GM19099 (cell line): ENCODE results near the gene PKD1L1.

Experiments
- POLR2A ChIP-seq: IDR thresholded peaks from 3 replicates; pipeline ENCODE4 v1.6.1; 2011; ENCODE audit warnings: low read depth; ENCODE audit not compliant: insufficient read length; ENCODE audit errors: extremely low read depth

The PKD1L1 gene

DNA sequence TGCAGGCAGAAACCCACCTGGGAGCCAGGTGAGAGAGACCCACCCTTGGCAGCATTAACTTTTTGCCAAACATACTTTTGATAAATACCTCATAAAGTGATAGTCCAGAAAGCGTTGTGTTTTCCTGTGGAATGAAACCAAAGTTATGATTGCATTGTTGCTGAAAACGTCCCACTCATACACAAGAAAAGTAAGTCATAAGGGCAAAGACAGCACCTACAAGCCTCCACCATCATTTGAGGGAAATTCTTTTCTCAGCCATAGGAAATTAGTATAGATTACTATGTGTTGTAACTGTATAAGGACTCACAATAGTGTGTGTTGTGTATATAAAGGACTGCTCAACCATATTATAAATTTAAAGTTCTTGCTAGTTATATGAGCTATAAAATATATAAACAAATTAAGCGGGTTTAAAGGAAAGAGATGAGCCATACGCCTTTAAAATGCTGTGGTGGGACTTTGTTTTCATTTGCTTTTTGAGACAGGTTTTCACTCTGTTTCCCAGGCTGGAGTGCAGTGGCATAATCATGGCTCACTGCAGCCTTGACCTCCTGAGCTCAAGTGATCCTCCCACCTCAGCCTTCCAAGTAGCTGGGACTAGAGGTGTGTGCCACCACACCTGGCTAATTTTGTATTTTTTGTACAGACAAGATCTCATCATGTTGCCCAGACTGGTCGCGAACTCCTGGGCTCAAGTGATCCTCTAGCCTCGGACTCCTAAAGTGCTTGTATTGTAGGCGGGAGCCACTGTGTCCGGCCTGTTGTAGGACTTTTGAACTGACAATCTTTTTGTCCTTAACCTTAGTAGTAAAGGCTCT, 160.8 kb downstream of the PKD1L1 start:
- no peak for TF ChIP-seq POLR2A

DNA sequence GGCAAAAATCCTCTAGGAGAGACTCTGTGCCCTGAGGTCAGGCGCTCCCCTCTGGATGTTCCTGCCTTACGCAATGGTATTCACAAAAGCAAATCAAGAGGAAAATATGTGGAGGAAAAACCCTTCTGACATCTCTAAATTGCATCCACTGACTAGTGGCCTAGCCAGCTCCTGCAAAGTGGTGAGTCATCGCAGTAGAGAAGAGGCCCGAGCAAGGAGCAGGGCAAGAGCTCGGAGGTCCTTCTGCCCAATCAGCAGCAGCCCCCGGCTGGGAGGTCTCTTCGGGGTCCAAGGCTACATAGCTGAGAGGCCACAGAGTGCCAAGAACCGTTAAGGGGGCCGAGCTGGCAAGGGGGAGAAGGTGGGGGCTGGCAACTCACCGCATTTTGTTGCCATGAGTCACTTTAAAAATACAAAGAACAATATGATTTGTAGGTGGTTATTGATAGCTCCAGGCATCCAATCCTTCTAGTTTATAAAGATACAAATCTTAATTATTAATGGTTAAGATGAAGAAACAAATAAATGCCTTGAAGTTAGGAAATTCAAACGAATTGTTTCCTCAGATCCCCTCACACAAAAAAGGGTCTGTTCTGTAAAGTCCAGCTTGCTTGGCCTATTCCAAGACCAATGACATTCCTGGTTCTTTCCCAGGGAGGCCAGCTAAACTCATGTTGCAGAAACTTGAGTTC, 161.6 kb downstream of the PKD1L1 start:
- no peak for TF ChIP-seq POLR2A

DNA sequence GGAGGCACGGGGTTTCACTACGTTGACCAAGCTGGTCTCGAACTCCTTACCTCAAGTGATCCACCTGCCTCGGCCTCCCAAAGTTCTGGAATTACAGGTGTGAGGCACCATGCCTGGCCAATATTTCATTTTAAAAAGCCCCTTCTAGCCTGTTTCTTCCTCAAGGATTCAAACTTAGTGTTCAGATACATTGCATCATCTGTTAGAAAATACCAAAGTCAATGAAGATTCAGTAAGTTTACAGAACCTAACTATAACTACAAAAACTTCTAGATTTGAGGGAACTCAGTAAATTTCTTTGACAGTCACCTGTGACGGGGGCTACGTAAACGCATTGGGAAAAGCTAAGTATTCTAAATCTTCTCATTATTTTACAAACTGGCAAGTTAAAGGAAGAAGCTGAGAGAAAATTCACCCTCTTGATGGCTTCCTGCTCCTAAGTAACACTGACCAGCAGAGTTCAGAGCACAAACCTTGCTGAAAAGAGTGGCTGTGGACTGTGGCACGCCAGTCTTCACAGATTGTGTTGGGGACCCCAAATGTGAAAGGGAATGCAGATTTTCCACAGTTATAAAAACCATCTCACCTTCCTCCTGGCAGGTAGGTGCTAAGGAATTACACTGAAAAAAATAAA, 162.2 kb downstream of the PKD1L1 start:
- TF ChIP-seq POLR2A = no peak

DNA sequence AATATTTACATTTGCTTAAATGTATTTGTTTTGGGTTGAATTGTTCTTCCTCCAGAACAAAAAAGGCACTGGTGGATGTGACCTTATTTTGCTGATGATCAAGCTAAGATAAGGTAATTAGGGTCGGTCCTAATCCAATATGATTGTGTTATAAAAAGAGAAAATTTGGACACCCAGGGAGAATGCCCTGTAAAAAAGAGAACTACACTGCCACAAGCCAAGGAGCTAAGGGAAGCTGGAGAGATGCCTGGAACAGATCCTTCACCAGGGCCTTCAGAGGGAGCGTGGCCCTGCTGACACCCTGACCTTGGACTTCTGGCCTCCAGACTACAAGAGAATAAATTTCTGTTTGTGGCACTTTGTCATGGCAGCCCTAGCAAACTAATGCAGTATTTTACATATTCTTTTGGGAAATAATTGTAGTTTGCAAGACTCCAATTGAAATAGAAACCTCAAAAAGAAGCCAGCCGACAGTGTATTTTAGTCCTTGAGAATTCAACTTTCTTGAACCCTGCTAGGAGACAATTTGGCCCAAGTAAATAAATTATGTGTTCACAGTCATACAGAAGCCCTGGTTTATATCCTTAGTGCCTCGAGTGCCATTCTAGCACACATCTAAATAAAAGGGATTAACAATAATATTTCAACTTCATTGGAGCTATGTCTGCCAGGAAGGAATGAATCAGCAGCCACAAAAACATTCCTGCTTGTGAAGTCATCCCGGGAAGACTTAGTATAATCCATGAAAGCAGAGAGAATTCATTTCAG, 164.6 kb downstream of the PKD1L1 start:
- TF ChIP-seq POLR2A = no peak

DNA sequence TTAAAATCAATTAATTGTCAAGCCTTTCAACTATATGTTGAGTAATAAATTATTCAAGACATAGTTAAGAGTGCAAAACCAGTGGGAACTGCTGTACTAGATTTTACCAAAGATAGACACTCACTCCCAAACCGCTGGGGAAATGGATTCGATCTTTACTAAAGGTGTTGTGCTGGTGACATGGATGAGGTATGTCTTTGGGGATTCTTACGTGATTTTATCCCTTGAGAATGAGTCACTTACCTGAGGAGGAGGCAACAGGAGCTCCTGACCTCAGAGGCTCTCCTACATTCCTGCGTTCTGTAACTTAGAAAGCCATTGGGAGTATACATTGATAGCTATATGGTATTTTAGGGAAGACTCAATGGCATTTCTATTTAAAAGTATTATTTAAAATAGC, 165.5 kb downstream of the PKD1L1 start:
- no peak for TF ChIP-seq POLR2A

DNA sequence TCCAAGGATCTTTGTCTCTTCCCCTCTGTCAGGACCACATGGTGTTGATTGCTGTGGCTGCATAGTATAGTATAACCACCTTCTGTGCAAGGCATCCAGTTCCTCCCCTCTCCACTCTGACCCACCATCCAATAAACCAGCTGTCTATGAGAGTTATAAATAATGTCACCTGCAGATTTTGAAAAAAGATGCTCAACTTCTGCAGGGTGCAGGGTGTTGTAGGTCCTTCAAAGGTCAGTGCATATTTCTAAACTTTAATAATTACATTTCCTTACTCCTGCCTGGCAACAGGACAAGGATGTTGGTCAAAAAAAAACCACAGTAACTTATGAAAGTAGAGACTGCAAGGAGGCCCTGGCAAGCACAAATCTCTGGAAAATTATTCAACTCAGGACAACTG, 166.2 kb downstream of the PKD1L1 start:
- TF ChIP-seq POLR2A = no peak

DNA sequence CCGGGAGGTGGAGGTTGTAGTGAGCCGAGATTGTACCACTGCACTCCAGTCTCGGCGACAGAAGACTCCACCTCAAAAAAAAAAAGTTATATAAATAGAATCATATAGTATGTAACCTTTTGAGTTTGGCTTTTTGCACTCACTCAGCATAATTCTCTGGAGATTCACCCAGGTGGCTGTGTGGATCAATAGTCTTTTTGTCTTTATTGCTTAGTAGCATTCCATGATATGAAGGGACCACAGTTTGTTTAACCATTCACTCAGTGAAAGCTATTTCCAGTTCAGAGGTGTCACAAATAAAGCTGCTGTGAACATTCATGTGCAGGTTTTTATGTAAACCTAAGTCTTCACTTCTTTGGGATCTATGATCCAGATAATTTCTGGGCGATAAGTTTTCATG, 167.7 kb downstream of the PKD1L1 start:
- no peak for TF ChIP-seq POLR2A

DNA sequence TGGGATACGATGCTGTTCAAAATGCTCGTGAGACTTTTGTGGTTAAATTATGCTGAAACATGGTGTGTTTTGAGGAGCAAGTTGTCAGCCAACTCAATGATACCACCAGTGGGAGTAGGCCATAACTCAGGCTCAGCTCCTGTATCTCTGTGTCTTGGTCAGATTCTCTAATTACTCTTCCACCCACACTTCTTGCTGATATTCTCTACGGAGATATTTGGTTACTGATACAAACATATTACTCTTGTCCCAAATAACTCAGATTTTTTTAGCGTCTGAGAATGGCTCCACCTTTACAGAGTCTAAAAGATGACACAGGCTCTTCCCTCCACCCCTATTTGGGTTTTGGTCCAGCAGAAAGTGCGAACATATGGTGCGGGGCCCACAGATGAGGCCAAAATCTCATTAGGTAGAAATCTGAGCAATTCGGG, 168.9 kb downstream of the PKD1L1 start:
- TF ChIP-seq POLR2A = no peak

DNA sequence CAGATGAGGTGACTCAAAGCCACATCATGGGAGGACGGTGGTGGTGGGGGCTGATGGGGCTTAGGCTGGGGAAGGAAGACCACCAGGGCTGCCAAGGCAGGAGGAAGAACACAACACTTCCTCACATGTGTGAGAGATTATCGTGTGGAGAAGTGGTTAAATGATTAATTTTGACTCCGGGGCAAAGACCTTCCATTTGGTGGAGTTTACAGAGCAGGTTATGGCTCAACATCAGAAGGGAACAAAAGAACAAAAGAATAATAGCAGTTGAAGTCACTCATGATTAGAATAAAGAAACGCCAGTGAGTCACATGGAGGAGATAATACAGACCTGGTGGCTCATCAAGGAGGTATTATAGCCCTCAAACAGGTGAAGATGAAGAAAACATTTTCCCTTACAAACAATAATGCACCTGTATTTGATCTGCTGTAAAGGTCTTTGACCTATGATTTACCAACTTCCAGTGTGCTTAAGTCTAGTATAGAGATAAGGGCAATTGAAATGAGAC, 170.1 kb downstream of the PKD1L1 start:
- no peak for TF ChIP-seq POLR2A

DNA sequence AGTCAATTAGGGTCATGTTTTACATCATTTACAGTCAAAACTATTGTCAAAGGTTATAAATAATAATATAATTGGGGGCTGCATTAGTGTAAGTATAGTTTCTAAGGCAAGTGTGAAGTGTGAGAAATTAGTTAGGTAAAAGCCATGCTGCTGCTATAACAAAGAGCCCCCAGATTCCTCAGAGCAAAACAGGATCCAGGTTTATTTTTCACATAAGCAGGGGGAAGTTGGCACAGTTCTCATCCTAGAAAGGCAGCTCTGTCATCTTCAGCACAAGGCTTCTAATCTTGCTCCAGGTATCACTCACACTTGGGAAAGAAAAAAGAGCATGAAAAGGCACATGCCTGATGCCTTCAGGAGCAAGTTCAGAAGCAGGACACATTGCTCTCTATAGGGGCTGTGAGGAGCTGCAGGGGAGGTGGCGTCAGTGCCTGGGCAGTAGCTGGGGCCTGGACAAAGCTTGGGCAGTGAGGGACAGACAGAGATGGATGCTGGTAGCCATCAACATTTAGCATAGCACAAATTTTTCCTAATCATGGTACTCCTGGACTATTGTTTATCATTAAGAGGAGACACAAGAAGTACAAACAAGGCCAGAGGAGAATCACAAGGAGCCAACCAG, 170.6 kb downstream of the PKD1L1 start:
- TF ChIP-seq POLR2A = no peak

DNA sequence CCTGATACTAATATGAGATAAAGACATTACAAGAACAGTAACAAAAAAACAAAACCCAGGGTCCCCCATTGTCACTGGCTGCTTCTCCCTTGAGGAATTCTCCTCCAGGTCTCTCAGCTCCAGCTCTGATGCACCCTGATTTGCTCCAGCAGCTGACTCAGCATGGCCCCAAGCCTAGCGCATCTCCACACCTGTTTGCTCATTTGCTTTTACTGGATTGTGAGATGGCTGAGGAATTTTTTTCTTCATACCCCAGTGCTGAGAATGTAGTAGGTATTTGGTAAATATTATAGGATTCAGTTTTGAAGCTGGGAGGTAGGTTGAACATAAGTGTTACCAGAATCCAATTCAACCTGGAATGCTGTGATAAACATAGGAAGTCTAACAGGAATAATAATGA, 171.9 kb downstream of the PKD1L1 start:
- no peak for TF ChIP-seq POLR2A

DNA sequence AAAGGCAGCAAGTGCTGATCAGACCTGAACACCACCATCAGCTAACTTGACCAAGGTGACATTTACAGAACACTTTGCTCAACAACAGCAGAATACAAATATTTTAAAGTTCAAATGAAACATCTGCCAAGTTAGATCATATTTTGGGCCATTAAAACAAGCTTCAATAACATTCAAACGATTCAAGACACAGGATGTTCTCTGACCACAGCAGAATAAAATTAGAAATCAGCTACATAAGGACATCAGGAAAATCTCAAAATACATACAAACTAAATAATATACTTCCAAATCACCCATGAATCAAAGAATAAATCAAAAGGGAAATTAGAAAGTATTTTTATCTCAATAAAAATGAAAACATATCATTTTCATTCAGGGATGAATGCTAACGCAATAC, 173.0 kb downstream of the PKD1L1 start:
- TF ChIP-seq POLR2A = no peak

DNA sequence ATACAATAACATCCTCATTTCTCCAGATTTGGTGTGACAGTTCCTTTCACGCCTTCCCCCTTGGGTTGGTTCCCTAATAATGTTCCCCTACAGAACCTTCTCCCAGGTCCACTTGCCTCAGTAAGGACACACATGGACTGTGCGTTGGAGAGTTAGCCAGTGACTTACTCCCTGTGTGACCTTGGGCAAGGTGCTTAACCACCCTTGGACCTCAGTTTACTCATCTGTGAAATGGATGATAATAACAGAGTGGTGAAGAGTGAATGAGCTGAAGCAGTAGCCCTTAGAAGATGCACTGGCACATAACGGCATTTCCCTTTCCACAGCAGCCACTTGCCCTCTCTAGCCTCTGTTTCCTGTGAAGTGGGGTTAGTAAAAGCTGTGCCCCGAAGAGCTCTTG, 175.8 kb downstream of the PKD1L1 start:
- no peak for TF ChIP-seq POLR2A

DNA sequence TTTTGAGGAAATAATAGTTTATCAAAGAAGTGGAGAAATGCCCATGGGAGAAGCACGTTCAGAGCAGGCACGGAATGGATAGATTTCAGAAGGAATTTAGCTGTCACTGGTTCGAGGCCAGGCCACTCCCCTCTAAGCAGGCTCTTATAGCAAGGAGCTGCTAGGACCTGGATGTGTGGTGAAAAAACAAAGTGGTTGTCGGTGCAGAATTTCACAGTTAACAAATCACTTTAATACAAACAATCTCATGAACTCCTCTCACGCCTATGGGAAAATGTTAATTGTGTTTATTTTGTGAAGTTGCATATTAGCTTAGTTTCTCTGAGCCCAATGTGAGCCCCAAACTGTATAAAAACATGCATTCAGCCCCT, 176.3 kb downstream of the PKD1L1 start:
- TF ChIP-seq POLR2A = no peak
